ENCODE results near the gene SOX10.

DNA sequence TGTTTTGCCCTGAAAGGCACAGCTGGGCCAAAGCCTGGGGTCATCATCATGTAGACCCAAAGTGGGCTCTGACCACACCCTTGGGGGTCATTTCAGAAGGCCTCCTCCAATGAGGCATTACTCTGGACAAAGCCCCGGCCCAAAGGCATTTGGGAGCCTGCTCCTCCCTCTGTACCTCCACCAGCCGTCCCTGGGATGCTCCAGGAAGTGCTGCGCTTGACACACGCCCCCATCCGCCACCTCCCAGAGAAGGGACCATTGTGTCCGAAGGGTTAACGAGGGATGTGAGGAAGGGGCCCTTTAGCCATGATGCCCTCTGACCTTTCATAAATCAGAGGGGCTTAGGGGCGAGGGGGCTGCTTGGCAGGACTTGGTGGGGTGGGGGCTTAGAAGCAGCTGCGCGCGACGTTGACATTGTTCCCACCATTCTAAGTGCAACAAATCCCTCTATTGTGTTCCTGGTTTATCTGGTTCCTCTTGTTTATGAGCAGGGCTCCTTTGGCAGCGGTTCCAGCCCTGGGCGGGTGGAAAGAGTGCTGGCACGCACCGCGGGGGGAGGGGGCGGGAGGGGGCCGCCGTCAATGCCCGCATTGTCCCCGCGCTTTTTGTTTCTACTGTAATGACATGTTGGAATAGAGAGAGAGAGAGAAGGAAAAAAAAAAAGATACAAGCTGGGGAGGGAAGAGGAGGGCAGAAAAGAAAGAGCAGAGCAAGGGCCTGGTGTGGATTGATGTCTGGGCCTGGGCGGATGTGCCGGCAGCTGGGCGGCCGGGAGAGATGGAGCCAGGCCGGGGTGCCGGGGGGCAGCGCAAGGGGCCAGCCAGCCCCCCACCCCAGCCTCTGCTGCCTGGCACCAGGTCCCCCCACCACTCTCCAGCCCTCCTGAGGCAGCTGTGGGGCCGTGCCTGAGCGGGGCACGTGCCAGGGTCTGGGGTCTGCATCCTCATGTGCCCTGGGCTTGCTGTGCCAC, 32.1 kb upstream of the SOX10 start:
- TF ChIP-seq, protein P1, sequence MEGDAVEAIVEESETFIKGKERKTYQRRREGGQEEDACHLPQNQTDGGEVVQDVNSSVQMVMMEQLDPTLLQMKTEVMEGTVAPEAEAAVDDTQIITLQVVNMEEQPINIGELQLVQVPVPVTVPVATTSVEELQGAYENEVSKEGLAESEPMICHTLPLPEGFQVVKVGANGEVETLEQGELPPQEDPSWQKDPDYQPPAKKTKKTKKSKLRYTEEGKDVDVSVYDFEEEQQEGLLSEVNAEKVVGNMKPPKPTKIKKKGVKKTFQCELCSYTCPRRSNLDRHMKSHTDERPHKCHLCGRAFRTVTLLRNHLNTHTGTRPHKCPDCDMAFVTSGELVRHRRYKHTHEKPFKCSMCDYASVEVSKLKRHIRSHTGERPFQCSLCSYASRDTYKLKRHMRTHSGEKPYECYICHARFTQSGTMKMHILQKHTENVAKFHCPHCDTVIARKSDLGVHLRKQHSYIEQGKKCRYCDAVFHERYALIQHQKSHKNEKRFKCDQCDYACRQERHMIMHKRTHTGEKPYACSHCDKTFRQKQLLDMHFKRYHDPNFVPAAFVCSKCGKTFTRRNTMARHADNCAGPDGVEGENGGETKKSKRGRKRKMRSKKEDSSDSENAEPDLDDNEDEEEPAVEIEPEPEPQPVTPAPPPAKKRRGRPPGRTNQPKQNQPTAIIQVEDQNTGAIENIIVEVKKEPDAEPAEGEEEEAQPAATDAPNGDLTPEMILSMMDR (IDR thresholded peaks at IDR 0.05) = no peak
- TF ChIP-seq POLR2A (IDR thresholded peaks at IDR 0.05) = no peak
